Limb (tissue), 2 donors: ENCODE data around the gene PYGO2.

Source experiments
- DNase-seq, 2 donors: peaks; one replicate each; pipeline ENCODE4 v3.0.0-alpha.2; 2016; ENCODE audit errors: extremely low spot score in 2 of 2

PYGO2 gene

DNA sequence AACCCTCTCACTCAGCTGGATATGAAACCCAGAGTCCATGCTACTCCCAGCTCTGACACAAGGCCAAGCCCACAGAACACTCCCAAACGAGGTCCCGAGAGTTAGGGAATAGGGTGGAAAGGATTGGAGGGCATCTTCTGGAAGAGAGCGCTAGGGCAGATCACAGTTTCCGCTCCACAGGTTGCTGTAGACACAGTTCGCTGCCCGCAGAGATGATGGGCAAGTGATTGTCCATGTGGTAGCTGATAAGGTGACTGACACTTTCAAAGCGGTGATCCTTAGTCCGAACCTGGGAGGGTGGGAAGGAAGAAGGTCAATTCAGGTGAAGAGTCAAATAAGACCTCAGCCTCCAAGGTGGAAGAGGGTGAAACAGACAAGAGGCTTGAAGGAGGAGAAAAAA is 2.1 kb upstream of the PYGO2 start:
- DNase-seq = peak in 1 of 2 donors; percentile 15

DNA sequence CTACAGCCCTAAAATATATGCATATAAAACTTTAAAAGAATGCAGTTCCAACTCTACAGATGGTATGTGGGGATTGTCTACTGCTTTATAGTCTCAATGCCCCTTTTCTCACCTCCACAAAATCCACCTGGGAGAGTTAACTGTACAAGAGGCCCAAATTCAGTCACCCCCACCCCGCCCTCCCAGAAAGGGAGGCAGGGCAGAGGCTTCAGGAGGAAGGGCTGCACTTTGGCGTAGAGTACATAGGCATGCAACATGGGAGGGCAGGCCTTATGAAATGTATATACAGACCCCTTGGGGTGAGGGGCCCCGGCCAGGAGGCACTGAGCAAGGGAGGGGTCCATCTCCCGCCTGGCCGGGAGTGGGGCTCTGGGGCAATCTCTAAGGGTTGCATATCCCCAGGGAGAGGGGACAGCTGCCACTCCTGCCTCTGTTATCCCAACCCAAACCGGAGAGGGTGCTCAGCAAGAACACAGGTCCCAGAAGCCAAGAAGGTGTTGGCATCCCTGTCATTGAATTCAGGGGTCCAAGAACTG is 1.3 kb upstream of the PYGO2 start:
- peak in 1 of 2 donors; percentile 18 for DNase-seq

DNA sequence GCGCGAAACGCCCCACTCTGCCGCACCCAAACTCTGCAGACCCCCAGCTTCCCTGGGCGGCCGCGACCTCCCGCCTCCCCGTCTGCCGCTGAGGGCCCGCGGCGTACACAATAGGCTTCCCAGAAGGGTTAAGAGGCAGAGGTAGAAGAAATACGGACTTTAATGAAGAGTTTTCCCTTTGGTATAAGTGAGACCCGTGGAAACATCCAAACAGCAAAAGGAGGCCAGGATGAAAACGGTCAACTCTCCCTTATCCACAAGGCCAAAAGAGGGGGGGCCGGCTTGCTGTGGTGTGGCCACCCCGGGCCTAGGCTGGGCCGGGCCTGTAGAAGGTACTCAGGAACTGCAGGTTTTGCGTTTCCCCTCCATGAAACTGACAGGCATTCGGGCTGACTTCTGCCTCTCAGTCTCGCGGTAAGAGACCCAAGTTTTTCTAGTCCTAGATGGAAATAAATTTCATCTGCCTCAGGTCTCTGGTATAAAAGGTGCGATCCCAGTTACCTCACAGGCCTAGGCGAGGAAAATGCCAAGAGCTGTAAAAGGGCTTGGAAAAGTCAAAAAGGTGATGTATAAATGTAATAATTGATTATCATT is 671 bp upstream of the PYGO2 start:
- no peak for DNase-seq

GRCh38 chr1:154960446-154961136 is 991 bp downstream of the PYGO2 start:
- peak in 1 of 2 donors; percentile 16 for DNase-seq

DNA sequence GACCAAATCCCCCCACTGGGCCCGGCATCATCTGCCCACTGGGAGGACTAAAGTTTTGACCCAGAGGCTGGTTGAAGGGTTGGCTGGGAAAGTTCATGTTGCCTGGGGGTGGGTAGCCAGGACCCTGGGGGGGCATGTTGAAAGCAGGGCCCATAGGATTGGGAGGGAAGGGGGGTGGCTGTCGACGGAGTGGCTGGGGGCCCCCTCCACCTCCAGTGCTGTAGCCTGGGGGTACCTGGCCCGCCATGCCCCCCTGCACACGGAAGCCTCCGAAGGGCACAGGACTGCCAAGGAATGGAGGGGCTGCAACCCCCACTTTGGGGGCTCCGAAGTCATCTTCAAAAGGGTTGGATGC is 2.2 kb downstream of the PYGO2 start:
- DNase-seq = no peak

DNA sequence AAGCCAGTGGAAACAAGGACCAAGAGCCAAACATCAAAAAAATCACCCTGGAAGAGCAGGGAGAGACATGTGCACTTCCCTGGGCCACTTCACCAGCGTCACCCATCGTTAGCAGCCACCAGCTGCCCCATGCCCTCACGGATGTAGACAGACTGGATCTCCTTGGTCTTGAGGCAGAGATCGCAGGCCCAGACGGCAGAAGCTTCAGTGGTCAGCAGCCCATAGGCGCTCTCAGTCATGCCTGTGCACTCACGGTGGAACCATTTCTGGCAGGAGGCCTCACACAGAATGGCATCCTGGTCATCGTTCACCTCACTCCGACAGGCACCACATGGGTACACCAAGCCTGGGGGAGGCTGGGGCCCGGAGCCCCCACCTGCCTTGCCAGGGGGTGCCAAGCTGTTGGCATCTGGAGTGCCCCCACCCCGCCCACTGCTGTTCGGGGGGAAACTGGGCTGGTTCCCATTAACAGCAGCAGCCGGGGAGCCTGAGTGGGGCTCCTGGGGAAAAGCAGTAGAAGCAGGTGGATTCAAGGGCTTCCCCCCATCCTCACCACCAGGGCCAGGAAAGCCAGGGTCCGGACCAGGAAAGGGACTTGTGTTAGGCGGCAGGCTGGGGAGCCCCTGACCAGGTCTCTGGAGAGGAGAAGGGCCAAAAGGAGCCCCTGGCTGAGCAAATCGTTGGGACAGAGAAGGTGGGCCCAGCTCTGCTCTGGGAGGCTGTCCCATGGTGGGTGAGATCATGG is 2.7 kb downstream of the PYGO2 start:
- peak in 1 of 2 donors; percentile 30 for DNase-seq

- no peak for DNase-seq
Observed at GRCh38 chr1:154958036-154958435, 3.5 kb downstream of the PYGO2 start.

GRCh38 chr1:154957091-154957657 is 4.4 kb downstream of the PYGO2 start:
- no peak for DNase-seq

- DNase-seq = peak in 1 of 2 donors; percentile 51
Observed at GRCh38 chr1:154956544-154956941, 5.0 kb downstream of the PYGO2 start.

DNA sequence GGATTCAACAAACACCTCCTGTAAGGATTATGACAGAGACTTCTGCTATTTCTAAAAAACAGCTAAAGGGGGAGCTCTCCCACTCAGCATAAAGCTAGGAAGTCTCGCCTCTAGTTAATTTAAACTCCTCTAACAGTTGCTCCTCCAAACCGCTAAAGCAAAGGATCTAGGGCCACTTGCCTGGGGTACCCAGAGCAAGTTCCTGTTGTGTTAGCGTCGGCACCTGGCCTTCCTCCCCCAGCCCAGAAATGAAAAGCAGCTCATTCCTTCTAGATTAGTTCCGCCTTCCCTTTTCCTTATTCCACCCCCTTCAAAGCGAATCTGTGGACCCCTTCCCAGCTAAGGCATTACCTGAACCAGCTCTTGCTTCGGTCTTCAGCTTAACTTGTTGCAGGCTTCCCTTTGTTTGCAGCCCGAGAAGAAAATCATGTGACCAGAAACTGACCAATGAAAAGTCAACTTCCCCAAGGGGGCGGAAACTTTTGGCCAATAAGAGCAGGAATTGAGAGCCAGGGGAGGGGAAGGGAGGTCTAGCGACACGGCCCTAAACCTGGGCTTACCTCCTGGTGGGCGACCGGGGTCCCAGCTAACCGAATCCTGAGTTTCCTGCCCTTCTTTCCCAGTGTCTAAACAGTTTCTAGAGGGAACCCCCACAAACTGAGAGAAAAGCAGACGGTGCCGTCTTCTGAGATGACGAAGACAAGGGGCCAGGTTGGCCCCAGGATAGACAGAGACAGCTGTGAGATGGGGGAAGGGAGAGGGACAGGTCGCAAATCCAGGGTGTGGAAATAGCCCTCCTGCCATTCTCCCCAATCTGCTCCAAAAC is 5.7 kb downstream of the PYGO2 start, which contains the start of gene PBXIP1:
TSS of gene PBXIP1 (minus strand) at position 382 of the 826 bp plus-strand sequence. CDS start 2,378 bp downstream, outside the sequence.
- DNase-seq = peak; percentile 88 to 94

GRCh38 chr1:154955039-154955717 is 6.4 kb downstream of the PYGO2 start:
- peak; percentile 61 to 73 for DNase-seq

DNA sequence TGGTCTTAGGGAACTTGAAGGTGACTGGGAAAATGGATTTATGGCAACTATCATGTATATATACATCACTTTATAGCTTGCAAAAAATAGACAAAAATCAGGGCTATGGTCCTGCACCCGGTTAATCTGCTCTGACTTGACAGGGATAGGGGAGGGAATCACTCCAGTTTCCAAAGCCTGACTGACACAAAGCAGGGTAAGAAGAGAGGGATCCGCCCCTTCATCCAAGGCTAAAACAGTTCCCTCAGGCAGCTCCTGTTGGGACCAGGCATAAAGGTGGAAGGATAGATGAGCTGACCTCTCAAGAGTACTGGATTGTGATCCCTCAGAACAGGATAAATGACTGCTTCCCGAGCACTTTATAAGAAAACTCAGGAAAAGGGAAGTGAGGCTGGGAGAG is 7.0 kb downstream of the PYGO2 start:
- no peak for DNase-seq

GRCh38 chr1:154953611-154954038 is 8.0 kb downstream of the PYGO2 start:
- no peak for DNase-seq

DNA sequence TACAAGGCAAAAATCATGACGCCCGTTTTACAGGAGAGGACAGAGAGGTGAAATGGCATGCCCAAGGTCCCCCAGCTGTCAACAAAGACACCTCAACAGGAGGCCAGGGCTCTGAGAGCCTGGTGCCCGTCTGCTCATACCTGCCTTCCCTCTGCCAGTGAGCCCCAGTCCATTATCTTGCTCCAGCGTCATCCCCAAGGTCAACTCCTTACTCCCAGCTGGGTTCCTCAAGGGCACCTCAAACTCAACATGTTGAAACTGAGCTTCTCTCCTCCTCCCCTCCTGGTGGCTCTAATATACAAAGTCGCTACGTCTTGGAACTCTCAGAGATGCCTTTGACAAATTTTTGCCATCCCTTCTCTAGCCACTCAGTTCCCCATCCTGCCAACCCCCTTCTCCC is 8.9 kb downstream of the PYGO2 start:
- DNase-seq = no peak

- no peak for DNase-seq
Observed at GRCh38 chr1:154951901-154952657, 9.5 kb downstream of the PYGO2 start.

DNA sequence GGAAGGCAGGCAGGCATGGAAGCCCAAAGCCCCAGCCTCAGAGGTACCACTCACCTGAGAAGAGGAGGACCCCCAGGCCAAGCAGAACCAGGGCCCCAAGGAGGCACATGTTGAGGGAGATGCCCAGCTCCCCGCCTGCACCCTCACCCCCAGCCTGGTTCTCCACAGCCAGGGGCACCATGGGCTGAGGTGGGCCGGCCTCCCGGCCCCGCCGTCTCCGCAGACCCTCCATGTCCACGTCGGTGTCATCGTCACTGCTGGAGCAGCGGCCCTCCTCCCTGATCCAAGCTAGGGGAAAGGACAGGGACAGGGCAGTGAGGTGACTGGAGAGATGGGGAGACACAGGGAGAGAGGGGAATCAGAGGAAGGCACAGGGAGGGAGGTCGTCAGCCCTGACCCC is 13.5 kb downstream of the PYGO2 start:
- DNase-seq = no peak

DNA sequence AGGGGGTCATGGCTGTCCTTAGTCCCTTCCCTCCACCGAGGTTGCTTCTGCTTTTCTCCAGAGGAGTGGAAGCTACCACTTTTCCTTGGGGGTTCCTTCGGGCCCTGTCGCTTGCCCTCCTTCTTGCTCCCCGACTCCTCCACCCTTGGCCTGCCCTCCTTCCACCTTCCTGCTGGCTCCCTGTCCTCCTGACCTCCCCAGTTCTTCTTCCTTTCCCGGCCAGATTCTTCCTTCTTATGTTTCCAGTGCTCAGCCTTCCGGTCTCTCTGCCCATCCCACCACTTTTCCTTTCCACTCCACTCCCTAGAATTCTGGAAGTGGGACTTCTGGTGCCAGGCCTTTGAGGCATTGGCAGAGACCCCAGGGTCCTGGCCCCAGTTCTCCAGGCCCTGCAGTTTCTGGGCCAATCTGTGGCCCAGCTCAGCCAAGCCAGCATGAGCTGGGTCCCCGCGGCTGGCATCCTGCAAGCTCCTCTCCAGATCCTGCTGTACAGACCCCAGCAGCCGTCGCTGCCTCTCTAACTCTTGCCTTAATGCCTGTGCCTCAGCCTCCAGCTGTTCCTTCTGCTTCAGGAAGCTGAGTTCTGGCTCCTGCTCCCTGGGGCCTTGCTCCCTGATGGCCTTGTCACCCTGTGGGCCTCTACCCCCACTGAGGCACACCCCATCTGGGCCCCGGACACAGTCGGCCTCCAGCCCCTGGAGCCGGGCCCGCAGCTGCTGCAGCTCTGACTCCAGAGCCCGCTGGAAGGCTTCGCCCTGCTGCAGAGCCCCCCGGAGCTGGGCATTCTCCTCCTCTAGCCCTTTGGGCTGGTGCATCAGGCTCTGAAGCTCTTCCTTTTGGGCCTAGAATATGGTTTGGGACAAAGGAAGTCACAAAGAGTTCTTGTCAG is 15.4 kb downstream of the PYGO2 start:
- DNase-seq = no peak

DNA sequence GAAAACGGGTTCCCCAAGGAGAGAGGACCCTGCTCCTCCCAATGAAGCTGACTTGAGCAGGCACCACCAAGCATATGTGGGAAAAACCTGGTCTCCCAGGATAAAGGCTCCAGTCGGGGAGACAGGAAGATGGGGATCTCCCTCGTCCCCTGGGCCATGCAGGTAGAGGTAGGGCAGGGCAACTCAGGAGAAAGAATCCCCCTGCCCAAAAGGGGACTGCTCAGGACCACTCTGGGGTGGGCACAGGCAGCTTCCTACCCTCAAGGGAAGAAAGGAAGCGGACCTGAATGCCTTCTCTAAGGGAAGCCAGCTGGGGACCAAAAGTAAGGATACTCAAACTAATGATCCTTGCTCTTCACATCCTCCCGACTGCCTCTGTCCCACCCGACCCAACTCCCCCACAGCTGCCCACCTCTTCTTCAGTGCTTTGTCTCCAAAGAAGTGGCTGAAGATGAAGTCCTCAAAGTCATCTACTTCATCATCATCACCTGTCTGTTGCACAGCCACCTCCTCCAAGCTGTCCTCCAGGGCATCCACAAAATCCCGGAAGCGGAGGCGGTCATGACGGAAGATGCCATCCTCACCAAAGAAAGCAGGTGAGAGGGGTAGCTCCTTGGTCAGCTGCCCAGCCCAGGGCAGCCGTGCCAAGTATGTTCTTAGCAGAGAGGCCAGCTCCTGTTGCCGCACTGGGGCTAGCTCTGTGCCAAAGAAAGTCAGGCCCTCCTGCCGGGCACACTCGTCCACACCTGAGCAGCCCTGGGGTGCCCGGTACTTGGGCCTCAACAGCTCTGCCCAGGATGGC is 16.2 kb downstream of the PYGO2 start:
- DNase-seq = no peak
